RWPE1 (cell line): Measurements from ENCODE around the gene C3orf49.

Experiments used
- CTCF ChIA-PET: fragments of 350-600 bp; sonication (Branson Sonifier 250); formaldehyde crosslinking; extraction: SDS; loops from one replicate; lab custom pipeline; 2021; lab: Yijun Ruan, JAX
- POLR2A ChIA-PET: fragments of 400-600 bp; formaldehyde crosslinking; extraction: SDS; loops from one replicate; lab custom pipeline; 2020; ENCODE audit warnings: antibody characterized with exemption; ENCODE audit not compliant: low non-redundant PET; lab: Yijun Ruan, JAX
- DNase-seq: peaks from one replicate; pipeline ENCODE4 v3.0.0; 2012; ENCODE audit warnings: low spot score
- H3K27ac ChIP-seq: fragments of 450-650 bp; 2 replicates; pipeline ENCODE4 v1.5.1; 2017
- CTCF ChIP-seq: fragments of 450-650 bp; conservative IDR thresholded peaks from 2 replicates; pipeline ENCODE4 v1.5.1; 2017; ENCODE audit warnings: low read depth, mild to moderate bottlenecking

Gene C3orf49

GRCh38 chr3:63896332-63897030 is 77.4 kb downstream of the C3orf49 start:
- no peak for TF ChIP-seq CTCF
- no peak for DNase-seq
- ChIA-PET POLR2A (no interaction called here), CTCF (interaction anchor here (0.6 to 0.8 kb wide), 2 partner anchors 23 to 573 kb away, joined by 4 to 5 read pairs; no protein-coding TSS in a partner anchor)
- H3K27ac ChIP-seq, result no peak overlapping the region
